Lower leg skin (tissue), 3 donors: ENCODE results near the gene CLRN3.

Source experiments
- CTCF ChIP-seq, 3 donors: fragments of 450-650 bp; IDR thresholded peaks; one replicate each; pipeline ENCODE4 v1.5.1; 2016; ENCODE audit warnings: antibody characterized with exemption in 3 of 3, mild to moderate bottlenecking in 3 of 3, moderate library complexity in 2 of 3
- POLR2A ChIP-seq, 2 donors: fragments of 450-650 bp; IDR thresholded peaks; one replicate each; pipeline ENCODE4 v1.6.1; 2016 to 2017; ENCODE audit warnings: antibody characterized with exemption in 2 of 2, mild to moderate bottlenecking in 1 of 2, moderate library complexity in 1 of 2

GRCh38 chr10:127886371-127887051 is 6.2 kb downstream of the CLRN3 start:
- TF ChIP-seq CTCF (IDR thresholded peaks at IDR 0.05) (no peak), POLR2A (IDR thresholded peaks at IDR 0.05) (no peak)
